MCF 10A (cell line): ENCODE measurements around the gene EPN3. TPM values are rescaled to one million over a fixed set of nuclear protein-coding genes. Genes with fewer than 3 reads are reported as not detected.

Source experiments
- BruUV-seq: library from RNA; stranded (reverse); fragments of 400-500 nt; replicated peaks from 2 replicates; lab custom pipeline; 2021; lab: Mats Ljungman, UMichigan
- CTCF ChIA-PET: fragments of 300-600 bp; sonication (Branson Sonifier 250); formaldehyde crosslinking; extraction: SDS; loops from one replicate; lab custom pipeline; 2021; ENCODE audit warnings: antibody characterized with exemption, inconsistent platforms; lab: Yijun Ruan, JAX
- POLR2A ChIA-PET: fragments of 300-600, 350-650 bp; sonication (Branson Sonifier 250); formaldehyde crosslinking; extraction: SDS; loops from one replicate; lab custom pipeline; 2020; ENCODE audit warnings: antibody characterized with exemption, inconsistent platforms; lab: Yijun Ruan, JAX
- DNase-seq: peaks from one replicate; pipeline ENCODE4 v3.0.0-alpha.2; 2018; ENCODE audit not compliant: unreplicated experiment
- H3K27ac Mint-ChIP-seq: one replicate; pipeline ENCODE4 v1.8.0; 2022; ENCODE audit warnings: mild to moderate bottlenecking, low read depth, mixed read lengths; ENCODE audit not compliant: unreplicated experiment
- H3K27me3 Mint-ChIP-seq: one replicate; pipeline ENCODE4 v1.8.0; 2022; ENCODE audit warnings: mixed read lengths; ENCODE audit not compliant: insufficient read depth, unreplicated experiment
- H3K36me3 Mint-ChIP-seq: one replicate; pipeline ENCODE4 v1.8.0; 2022; ENCODE audit warnings: mild to moderate bottlenecking, moderate library complexity, mixed read lengths; ENCODE audit not compliant: insufficient read depth, unreplicated experiment
- H3K4me1 Mint-ChIP-seq: one replicate; pipeline ENCODE4 v1.8.0; 2022; ENCODE audit warnings: mixed read lengths; ENCODE audit not compliant: insufficient read depth, unreplicated experiment
- H3K4me3 Mint-ChIP-seq: one replicate; pipeline ENCODE4 v1.8.0; 2022; ENCODE audit warnings: mild to moderate bottlenecking, moderate library complexity, mixed read lengths; ENCODE audit not compliant: unreplicated experiment
- H3K9me3 Mint-ChIP-seq: one replicate; pipeline ENCODE4 v1.8.0; 2022; ENCODE audit warnings: mixed read lengths; ENCODE audit not compliant: unreplicated experiment
- intact Hi-C: fragments of 100-400 bp; cut with micrococcal nuclease; formaldehyde crosslinking; loops from 2 replicates; pipeline ENCODE4 v1.14.1; 2022
- total RNA-seq: library from RNA; stranded (reverse); gene quantifications from 2 replicates; pipeline ENCODE4 v1.2.3, GENCODE V29; 2022
- TF ChIP-seq, protein P1 (sequence below): fragments of 200-600 bp; IDR thresholded peaks from one replicate; pipeline ENCODE4 v1.8.0; 2022; ENCODE audit warnings: antibody characterized with exemption, mild to moderate bottlenecking; ENCODE audit not compliant: unreplicated experiment

The EPN3 gene
- total RNA-seq, 1 experiment from 2014 or later: 4.4 TPM

GRCh38 chr17:50546701-50547034, 14.1 kb downstream of the EPN3 start:
- H3K4me1 Mint-ChIP-seq: peaks cover 21% of the 10 kb centered on the region
- ChIA-PET CTCF (interaction anchor here (0.5 to 5.7 kb wide), 18 partner anchors 13 to 167 kb away, joined by 3 to 31 read pairs (median 4); partner anchors contain the start of gene ABCC3), POLR2A (interaction anchor here (0.6 to 1.2 kb wide), 2 partner anchors 139 to 149 kb away, joined by 3 read pairs; no protein-coding TSS in a partner anchor)
- no peak for DNase-seq
- intact Hi-C loops: loop anchor here (1.0 to 10.0 kb wide), 6 partner anchors 64 to 408 kb away; no protein-coding TSS in a partner anchor
- TF ChIP-seq, protein P1, sequence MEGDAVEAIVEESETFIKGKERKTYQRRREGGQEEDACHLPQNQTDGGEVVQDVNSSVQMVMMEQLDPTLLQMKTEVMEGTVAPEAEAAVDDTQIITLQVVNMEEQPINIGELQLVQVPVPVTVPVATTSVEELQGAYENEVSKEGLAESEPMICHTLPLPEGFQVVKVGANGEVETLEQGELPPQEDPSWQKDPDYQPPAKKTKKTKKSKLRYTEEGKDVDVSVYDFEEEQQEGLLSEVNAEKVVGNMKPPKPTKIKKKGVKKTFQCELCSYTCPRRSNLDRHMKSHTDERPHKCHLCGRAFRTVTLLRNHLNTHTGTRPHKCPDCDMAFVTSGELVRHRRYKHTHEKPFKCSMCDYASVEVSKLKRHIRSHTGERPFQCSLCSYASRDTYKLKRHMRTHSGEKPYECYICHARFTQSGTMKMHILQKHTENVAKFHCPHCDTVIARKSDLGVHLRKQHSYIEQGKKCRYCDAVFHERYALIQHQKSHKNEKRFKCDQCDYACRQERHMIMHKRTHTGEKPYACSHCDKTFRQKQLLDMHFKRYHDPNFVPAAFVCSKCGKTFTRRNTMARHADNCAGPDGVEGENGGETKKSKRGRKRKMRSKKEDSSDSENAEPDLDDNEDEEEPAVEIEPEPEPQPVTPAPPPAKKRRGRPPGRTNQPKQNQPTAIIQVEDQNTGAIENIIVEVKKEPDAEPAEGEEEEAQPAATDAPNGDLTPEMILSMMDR: no peak
- H3K36me3 Mint-ChIP-seq: peaks cover 6% of the 10 kb centered on the region
- no peaks in the 10 kb centered on the region for H3K9me3 Mint-ChIP-seq
- H3K27ac Mint-ChIP-seq: no peak overlapping the region
- BruUV-seq: no TSS peak
- H3K27me3 Mint-ChIP-seq: no peaks in the 10 kb centered on the region
- peak overlapping the region; percentile 79 for H3K4me3 Mint-ChIP-seq

- intact Hi-C loops: loop anchor here (1.0 to 10.0 kb wide), 6 partner anchors 65 to 408 kb away; no protein-coding TSS in a partner anchor
- ChIA-PET POLR2A (interaction anchor here (0.6 to 1.2 kb wide), 2 partner anchors 139 to 148 kb away, joined by 3 read pairs; no protein-coding TSS in a partner anchor), CTCF (interaction anchor here (0.6 to 5.7 kb wide), 17 partner anchors 12 to 179 kb away, joined by 3 to 31 read pairs (median 4); partner anchors contain the start of gene ABCC3)
- Mint-ChIP-seq H3K9me3 (no peaks in the 10 kb centered on the region), H3K4me1 (peaks cover 17% of the 10 kb centered on the region), H3K36me3 (peaks cover 6% of the 10 kb centered on the region), H3K4me3 (peak within 1 kb of the TSS; percentile 79), H3K27ac (no peak within 1 kb of the TSS), H3K27me3 (no peaks in the 10 kb centered on the region)
- peak; percentile 89 for DNase-seq
- TF ChIP-seq, protein P1: peak; percentile 99
- BruUV-seq: no TSS peak
Measured at GRCh38 chr17:50547035-50547735, 14.7 kb downstream of the EPN3 start, which contains the start of gene SPATA20. Gene SPATA20 (plus strand): TSS chr17:50547174. CDS start chr17:50547209, 35 bp downstream.

DNA sequence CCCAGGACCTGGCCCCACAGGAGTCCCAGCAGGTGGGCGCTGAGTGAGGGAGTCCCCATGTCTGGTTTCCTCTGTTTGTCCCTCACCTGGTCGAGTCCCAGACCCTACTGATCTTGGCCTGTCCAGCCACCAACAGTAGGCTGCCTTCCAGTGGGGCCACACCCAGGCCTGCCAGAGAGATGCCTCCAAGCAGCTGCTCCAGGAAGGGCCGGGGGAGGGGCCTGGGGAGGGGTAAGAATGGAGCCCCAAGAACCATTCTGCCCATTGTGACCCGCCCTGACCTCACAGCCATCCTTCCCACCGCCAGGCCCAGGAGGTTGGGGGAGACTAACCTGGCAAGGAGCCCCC, 15.2 kb downstream of the EPN3 start:
- DNase-seq: no peak
- peaks cover 6% of the 10 kb centered on the region for H3K36me3 Mint-ChIP-seq
- ChIA-PET CTCF (interaction anchor here (0.6 to 3.0 kb wide), 7 partner anchors 12 to 179 kb away, joined by 3 to 16 read pairs (median 5); no protein-coding TSS in a partner anchor), POLR2A (no interaction called here)
- H3K4me3 Mint-ChIP-seq: peak overlapping the region; percentile 79
- peaks cover 12% of the 10 kb centered on the region for H3K4me1 Mint-ChIP-seq
- intact Hi-C loops: loop anchor here (1.0 to 10.0 kb wide), 6 partner anchors 65 to 407 kb away; no protein-coding TSS in a partner anchor
- TF ChIP-seq, protein P1: no peak
- H3K27me3 Mint-ChIP-seq: no peaks in the 10 kb centered on the region
- no TSS peak for BruUV-seq
- H3K27ac Mint-ChIP-seq: no peak overlapping the region
- H3K9me3 Mint-ChIP-seq: no peaks in the 10 kb centered on the region

GRCh38 chr17:50548831-50549230, 16.3 kb downstream of the EPN3 start:
- H3K9me3 Mint-ChIP-seq: no peaks in the 10 kb centered on the region
- no TSS peak for BruUV-seq

More at GRCh38 chr17:50548831-50549230, 16.3 kb downstream of the EPN3 start:
- TF ChIP-seq, protein P1: no peak
- H3K4me1 Mint-ChIP-seq: peaks cover 6% of the 10 kb centered on the region
- H3K27ac Mint-ChIP-seq: no peak overlapping the region
- no peaks in the 10 kb centered on the region for H3K27me3 Mint-ChIP-seq
- no peak overlapping the region for H3K4me3 Mint-ChIP-seq
- H3K36me3 Mint-ChIP-seq: peaks cover 6% of the 10 kb centered on the region
- CTCF ChIA-PET: interaction anchor here (0.9 to 2.4 kb wide), 2 partner anchors 82 to 137 kb away, joined by 3 to 22 read pairs; no protein-coding TSS in a partner anchor
- POLR2A ChIA-PET: no interaction called here
- no peak for DNase-seq
- intact Hi-C loops: loop anchor here (5.0 to 10.0 kb wide), 2 partner anchors 133 to 406 kb away; no protein-coding TSS in a partner anchor
